GM12872 (cell line): Measurements from ENCODE around the gene DLAT.

Experiments
- TF ChIP-seq, protein P1 (sequence below): IDR thresholded peaks from 3 replicates; pipeline ENCODE4 v1.5.1; 2011; ENCODE audit warnings: low read depth, mild to moderate bottlenecking, low read length, moderate library complexity; ENCODE audit not compliant: insufficient read depth

Gene DLAT

DNA sequence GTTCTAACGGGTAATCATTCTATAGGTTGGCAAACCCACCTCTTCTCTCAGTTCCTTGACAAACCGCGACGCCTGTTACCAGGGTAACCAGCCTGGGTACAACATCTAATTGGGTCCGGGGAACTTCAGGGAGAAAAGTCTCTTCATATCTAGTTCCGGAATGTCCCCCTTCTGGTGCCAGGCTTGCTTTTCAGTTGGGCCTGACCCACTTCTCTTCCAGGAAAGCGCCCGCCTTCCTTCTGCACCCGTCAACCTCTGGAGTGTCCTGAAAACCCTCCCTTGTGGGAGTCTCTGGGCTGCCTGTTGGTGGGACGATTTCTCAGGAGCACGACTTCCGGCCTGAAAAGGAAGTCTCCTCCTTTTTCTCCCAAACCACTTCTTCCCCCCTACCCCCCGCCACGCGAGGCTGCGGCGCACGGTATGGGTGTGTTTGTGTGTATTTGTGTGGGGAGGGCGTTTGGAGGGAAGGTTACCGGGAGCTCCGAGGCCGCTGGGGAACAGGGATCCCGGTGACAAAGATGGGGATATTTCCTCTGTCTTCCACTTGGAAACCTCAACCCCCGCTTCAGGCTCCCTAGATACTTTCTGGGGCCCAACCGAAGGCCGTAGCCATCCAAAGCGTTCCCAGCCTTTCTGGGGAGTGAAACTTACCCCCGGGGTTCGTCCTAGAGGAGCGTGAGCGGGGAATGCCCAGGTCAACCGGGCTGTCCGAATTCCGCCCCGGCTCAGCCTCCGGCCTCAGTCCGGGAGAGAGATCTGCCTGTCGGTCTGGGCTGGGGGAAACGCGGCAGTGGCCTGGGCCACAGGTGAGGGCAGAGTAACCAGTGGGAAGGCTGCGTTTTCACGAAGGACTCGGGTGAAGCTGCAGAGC is 49.0 kb downstream of the DLAT start, which contains the start of the genes NKAPD1 and PIH1D2:
NKAPD1 (plus strand) TSS at position 359 of the 871 bp plus-strand sequence. CDS start 1,276 bp downstream, outside the sequence.
PIH1D2 (minus strand) TSS at position 77 of the 871 bp plus-strand sequence. CDS start 843 bp downstream, outside the sequence.
- TF ChIP-seq, protein P1, sequence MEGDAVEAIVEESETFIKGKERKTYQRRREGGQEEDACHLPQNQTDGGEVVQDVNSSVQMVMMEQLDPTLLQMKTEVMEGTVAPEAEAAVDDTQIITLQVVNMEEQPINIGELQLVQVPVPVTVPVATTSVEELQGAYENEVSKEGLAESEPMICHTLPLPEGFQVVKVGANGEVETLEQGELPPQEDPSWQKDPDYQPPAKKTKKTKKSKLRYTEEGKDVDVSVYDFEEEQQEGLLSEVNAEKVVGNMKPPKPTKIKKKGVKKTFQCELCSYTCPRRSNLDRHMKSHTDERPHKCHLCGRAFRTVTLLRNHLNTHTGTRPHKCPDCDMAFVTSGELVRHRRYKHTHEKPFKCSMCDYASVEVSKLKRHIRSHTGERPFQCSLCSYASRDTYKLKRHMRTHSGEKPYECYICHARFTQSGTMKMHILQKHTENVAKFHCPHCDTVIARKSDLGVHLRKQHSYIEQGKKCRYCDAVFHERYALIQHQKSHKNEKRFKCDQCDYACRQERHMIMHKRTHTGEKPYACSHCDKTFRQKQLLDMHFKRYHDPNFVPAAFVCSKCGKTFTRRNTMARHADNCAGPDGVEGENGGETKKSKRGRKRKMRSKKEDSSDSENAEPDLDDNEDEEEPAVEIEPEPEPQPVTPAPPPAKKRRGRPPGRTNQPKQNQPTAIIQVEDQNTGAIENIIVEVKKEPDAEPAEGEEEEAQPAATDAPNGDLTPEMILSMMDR = no peak

DNA sequence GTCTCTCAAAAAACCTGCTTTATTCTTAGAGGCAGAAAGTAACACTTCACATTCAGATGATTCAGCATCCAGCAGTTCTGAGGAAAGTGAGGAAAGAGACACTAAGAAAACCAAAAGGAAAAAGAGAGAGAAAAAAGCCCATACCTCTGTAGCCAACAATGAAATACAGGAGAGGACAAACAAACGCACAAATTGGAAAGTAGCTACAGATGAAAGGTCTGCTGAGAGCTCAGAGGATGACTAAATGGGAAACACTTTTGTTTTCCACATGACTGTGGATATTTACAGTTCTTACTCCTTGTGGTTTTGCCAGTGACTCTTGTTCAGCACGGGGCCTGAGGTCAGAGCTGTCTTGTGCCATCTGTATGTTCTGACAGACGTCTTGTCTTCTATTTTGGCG is 57.5 kb downstream of the DLAT start:
- TF ChIP-seq, protein P1 = no peak

DNA sequence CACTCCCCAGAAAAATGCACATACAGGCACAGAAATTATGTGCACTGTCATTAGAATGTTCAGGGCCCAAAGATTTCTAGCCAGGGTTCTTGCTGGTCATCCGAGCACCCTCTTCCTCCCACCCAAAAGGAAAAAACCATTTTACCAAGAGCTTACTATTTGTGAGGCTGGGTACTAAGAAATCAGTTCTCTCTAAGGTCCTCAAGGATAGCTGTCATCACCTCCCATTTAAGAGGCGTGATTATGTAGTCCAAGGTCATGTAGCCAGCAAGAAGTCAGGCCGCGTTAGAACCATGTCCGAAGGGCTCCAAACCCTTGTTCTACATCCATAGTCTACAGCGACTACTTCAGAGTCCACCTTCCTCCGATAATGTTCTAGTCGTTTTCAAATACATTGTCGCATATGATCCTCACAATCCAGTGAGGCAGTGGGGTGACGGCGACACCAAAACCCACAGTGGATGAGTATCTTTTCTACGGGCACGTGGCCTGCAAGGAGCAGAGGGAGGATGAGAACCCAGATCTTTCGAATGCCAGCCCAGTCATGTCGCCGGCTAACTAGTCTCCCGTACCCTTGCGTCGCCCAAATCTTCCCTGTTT is 60.7 kb downstream of the DLAT start:
- TF ChIP-seq, protein P1 = no peak

DNA sequence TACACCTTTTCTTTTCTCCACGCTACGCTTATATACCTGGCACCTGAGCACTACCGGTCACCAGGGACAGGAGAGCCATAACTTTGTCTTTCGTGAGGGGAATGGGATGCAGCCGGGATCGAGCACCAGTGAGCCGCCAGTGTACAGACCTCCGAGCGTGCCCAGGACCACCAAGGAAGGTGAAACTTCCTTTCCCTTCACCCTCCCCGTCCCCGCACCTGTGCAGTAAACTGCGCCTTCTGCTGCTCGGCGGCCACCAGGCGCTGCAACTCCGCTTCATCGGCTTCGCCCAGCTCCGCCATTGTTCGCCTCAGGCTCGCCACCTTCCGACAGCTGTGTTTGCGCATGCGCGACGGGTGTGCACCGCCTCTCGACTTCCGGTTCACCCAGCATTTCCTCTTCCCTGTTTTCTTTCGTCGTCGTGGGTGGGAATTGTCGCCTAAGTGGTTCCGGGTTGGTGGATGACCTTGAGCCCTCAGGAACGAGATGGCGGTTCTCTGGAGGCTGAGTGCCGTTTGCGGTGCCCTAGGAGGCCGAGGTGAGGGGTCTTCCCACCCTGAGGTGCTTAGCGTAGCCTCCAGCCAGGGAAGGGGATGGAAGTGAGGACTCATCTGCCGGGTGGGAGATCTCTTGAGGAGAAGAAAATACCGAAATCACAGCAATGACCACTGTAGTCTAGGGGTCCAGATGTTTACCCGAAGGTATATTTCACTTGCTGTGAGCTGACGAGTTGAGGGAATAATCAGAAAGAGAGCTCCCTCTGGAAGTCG is 61.4 kb downstream of the DLAT start, which contains the start of the genes SDHD and TIMM8B:
SDHD (plus strand) TSS at position 452 of the 770 bp plus-strand sequence; CDS start at position 487, 35 bp downstream.
TIMM8B (minus strand) TSS at position 335 of the 770 bp plus-strand sequence; CDS start at position 302, 33 bp downstream.
- TF ChIP-seq, protein P1 = peak; percentile 47; the same call in 1 of the 3 replicates

DNA sequence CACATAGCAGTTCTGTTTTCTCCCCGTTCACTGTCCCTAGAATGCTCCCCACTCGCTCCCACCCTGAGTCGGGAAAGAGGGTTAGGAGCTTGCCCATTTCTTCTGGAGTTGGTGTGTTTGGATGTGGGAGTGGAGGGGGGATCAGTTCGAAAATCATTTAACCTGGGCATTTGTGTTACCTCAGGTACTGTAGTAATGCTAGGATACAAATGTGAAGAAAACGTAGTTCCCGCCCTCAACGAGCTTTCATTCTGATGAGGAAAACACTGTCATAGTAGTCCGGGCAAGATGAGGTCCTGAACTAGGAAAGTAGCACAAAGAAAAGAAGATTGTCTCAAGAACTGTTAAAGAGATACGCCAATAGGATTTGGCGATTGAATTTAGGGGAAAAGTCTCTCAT is 62.0 kb downstream of the DLAT start:
- TF ChIP-seq, protein P1 = no peak

DNA sequence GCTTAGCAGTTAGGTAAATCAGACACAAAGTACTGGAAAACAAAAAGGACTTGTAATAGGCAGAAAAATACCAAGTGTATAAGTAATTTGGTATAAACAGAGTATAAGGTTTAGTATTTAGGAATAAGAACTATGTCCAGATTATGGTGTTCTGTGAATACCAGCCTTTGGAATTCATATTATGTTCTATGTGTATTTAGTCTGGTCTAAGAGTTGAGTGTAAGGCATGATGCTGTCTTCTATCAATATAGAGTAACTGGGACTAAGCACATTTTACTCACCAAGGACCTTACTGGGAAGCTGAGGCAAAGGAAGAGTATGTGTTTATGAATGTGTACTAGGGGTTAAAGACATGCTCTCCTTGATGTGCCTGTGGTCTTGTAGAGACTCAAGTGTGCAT is 71.0 kb downstream of the DLAT start:
- TF ChIP-seq, protein P1 = no peak
